ENCODE results near the gene POP4.

The POP4 gene

DNA sequence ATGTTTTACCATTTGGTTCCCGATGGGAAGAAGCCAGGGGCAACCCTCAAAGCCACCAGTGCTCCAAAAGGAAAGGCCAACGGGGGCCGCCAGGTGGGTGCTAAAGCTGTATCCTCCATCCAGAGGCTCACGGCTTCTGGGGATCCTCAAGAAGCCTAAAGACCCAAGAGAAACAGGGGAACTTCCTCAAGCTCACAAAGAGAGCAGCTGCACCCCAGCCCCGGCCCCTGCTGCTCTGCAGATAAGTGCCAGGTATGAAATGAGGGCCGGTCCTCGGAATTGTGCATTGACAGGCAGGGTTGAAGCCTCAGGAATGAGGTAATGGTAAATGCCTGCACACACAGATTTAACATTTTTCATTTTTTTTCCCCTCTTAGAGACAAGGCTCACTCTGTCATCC, 8.0 kb upstream of the POP4 start:
- no peak for DNase-seq (ENCODE audit: low read depth)
- TF ChIP-seq, protein P1, sequence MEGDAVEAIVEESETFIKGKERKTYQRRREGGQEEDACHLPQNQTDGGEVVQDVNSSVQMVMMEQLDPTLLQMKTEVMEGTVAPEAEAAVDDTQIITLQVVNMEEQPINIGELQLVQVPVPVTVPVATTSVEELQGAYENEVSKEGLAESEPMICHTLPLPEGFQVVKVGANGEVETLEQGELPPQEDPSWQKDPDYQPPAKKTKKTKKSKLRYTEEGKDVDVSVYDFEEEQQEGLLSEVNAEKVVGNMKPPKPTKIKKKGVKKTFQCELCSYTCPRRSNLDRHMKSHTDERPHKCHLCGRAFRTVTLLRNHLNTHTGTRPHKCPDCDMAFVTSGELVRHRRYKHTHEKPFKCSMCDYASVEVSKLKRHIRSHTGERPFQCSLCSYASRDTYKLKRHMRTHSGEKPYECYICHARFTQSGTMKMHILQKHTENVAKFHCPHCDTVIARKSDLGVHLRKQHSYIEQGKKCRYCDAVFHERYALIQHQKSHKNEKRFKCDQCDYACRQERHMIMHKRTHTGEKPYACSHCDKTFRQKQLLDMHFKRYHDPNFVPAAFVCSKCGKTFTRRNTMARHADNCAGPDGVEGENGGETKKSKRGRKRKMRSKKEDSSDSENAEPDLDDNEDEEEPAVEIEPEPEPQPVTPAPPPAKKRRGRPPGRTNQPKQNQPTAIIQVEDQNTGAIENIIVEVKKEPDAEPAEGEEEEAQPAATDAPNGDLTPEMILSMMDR (conservative IDR thresholded peaks at IDR 0.05; ENCODE audit: low read length), result no peak
- no peak overlapping the region for H3K4me3 ChIP-seq (ENCODE audit: low read length)

DNA sequence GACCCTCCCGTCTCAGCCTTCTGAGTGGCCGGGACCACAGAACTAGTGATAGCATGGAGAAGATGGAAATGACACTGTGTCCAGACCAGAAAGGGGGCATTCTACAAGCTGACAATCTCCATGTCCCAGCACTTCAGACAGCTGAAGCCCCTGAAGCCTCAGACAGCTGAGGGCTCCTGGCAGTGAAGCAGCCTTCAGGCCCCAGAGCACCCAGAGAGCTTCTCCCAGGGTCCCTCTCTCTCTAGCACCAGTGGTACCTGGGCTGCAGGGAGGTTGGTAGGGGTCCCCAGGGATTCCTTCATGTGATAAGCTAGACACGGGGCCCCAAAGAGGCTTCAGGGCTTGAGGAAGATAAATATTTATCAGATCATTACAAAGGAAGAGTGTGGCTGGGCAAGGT, 7.6 kb upstream of the POP4 start:
- TF ChIP-seq, protein P1 (conservative IDR thresholded peaks at IDR 0.05; ENCODE audit: low read length), result no peak
- no peak overlapping the region for H3K4me3 ChIP-seq (ENCODE audit: low read length)
- DNase-seq (ENCODE audit: low read depth), result no peak

DNA sequence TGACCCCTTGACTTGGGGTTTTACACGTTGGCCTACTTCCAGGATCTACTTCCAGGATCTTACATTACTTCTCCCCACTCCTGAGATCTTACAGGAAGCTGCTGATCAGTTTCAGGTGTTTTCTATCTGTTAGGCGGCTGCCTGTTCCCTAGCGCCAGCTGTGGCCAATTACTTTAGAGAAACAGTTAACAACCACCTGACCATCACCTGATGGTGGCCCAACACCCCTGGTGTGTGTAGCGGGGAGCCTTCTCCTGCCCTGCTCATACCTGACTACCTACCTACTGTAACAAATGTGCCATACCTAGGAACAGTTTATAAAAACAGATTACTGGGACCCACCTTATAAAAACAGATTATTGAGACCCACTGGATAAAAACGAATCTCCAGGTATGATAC, 2.8 kb upstream of the POP4 start:
- TF ChIP-seq, protein P1 (conservative IDR thresholded peaks at IDR 0.05; ENCODE audit: low read length), result no peak
- no peak for DNase-seq (ENCODE audit: low read depth)
- no peak overlapping the region for H3K4me3 ChIP-seq (ENCODE audit: low read length)

DNA sequence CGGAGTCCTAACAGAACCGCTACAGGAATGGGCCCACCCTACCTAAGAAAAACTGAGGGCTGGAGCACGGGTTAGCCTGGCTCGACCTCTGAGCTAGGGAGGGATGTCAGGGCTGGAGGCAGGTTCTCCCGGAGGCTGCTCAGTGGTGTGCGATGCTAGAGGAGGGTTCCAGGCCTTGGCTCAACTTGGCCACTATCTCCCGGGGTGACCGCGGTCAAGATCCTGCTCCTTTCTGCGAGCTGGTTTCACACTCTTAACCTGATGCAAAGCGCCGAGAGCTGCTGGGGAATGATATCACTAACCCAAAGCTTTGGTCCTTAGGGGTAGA, 301 bp downstream of the POP4 start:
- no peak for DNase-seq (ENCODE audit: low read depth)
- TF ChIP-seq, protein P1 (conservative IDR thresholded peaks at IDR 0.05; ENCODE audit: low read length), result no peak
- peak overlapping the region; percentile 99 for H3K4me3 ChIP-seq (ENCODE audit: low read length)

DNA sequence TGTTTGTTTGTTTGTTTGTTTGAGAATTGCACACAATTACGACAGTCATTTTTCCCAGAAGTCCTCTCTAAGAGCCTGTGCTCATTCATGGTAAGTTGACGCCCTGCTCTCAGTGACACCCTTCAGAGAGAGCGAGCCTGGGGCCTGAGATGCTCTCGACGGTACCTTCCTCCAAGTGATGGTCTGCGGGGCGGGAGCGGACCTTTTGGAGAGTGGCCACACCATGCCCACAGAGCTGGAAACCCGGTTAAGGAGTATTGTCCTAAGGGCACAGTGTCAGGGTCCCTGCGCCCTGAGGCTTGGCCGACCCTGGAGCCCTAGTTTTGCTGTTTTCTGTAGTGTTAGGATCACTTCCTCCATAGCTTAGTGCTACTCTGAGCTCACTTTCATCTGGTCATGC, 3.6 kb downstream of the POP4 start:
- no peak overlapping the region for H3K4me3 ChIP-seq (ENCODE audit: low read length)

DNA sequence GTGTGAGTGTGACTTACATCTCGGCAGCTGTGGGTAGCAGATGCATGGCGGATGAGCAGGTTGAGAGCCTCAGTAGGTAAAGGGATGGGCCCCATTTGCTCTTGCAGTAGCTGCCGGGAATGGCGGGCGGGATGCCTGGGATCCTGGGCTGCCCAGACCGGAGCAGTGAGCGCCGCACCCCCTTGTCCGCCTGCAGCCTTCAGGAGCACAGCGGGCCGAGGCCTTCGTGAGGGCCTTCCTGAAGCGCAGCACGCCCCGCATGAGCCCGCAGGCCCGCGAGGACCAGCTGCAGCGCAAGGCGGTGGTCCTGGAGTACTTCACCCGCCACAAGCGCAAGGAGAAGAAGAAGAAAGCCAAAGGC, 4.1 kb downstream of the POP4 start:
- TF ChIP-seq, protein P1 (conservative IDR thresholded peaks at IDR 0.05; ENCODE audit: low read length), result no peak

More for the DNA sequence above, 3.6 kb downstream of the POP4 start:
- no peak for DNase-seq (ENCODE audit: low read depth)
- TF ChIP-seq, protein P1 (conservative IDR thresholded peaks at IDR 0.05; ENCODE audit: low read length), result no peak

DNA sequence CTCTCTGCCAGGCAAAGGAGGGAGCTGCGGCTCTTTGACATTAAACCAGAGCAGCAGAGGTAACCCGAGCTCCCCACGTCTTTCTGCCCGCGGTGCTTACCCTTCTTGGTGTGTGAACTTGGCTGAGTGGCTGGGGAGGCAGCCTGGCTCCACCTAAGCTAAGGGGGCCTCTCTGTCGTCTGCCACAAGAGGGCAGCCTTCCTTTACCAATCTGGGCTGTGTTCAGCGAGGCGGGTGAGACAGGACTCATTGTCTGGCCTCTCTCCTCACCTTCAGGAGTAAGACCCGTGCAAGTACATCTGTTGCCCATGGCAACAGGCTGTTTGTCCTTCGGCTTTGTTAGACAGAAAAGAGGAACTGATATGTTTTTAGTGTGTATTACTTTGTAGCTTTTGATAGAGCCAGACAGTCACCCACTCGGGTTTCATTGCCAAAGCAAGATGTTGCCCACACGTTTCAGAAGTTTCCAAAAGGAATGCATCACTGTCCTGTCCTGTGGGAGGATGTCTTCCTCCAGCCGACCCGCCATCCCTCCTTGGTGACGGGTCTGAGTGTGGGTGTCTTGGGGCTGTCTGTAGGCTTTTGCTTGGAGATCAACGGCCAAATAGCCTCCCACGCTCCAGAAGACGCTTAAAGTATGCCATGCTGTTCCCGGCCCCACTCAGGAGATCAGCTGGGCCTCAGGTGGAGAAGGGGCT, 4.6 kb downstream of the POP4 start:
- no peak overlapping the region for H3K4me3 ChIP-seq (ENCODE audit: low read length)
- DNase-seq (ENCODE audit: low read depth), result peak; percentile 83
- TF ChIP-seq, protein P1 (conservative IDR thresholded peaks at IDR 0.05; ENCODE audit: low read length), result peak; percentile 93

More for the DNA sequence above, 4.1 kb downstream of the POP4 start:
- DNase-seq (ENCODE audit: low read depth), result no peak
- no peak overlapping the region for H3K4me3 ChIP-seq (ENCODE audit: low read length)

Data from AG10803 (cell line).